B cell (primary cell): Measurements from ENCODE around the gene PLD5. TPM values are rescaled to one million over a fixed set of nuclear protein-coding genes. Genes with fewer than 3 reads are reported as not detected.

Experiments
- ATAC-seq: fragments of 200-7000 bp; cut with Tn5 transposase; one replicate; pipeline ENCODE4 v1.10.0; 2021; ENCODE audit warnings: low read depth, mild to moderate bottlenecking, moderate number of reproducible peaks, moderate library complexity
- CTCF ChIA-PET: fragments of 350-600 bp; sonication (Branson Sonifier 250); formaldehyde crosslinking; loops from one replicate; lab custom pipeline; 2021; ENCODE audit warnings: antibody characterized with exemption, inconsistent platforms; lab: Charles Lee
- POLR2A ChIA-PET: fragments of 350-600 bp; sonication (Branson Sonifier 250); formaldehyde crosslinking; loops from one replicate; lab custom pipeline; 2021; ENCODE audit warnings: antibody characterized with exemption; lab: Charles Lee
- DNase-seq: peaks from one replicate; pipeline ENCODE4 v3.0.0; 2013
- H2AFZ ChIP-seq: 2 replicates; pipeline ENCODE4 v1.6.1; 2012; ENCODE audit warnings: mild to moderate bottlenecking, low read depth, low read length; ENCODE audit not compliant: insufficient read depth, poor library complexity, severe bottlenecking
- H3K27ac ChIP-seq, 2 donors: 1 replicate in 1 of 2; 2 replicates in 1 of 2; pipeline ENCODE4 v1.5.1; 2012 to 2013; ENCODE audit warnings: low read length in 2 of 2, mild to moderate bottlenecking in 2 of 2, moderate library complexity in 1 of 2
- H3K27me3 ChIP-seq, 4 experiments: fragments of 200-600 bp in 1 of 4; sonication (generic) in 1 of 4; replicated peaks in 1 of 4; 1 replicate in 2 of 4; 2 replicates in 2 of 4; pipeline versions ENCODE4 v1.6.1 to v1.7.0; 2013 to 2016; ENCODE audit warnings: low read length in 3 of 4, mild to moderate bottlenecking in 2 of 4, mixed read lengths in 1 of 4, moderate library complexity in 1 of 4; ENCODE audit not compliant: insufficient read depth in 4 of 4, control insufficient read depth in 3 of 4; ENCODE audit errors: control extremely low read depth in 1 of 4
- H3K36me3 ChIP-seq, 2 experiments: replicated peaks in 1 of 2; 1 replicate in 1 of 2; 2 replicates in 1 of 2; pipeline versions ENCODE4 v1.6.1 to v1.7.1; 2013; ENCODE audit warnings: low read length in 1 of 2; ENCODE audit not compliant: insufficient read depth in 2 of 2, control insufficient read depth in 1 of 2; ENCODE audit errors: control extremely low read depth in 1 of 2, extremely low read depth in 1 of 2
- H3K4me1 ChIP-seq, 2 donors: fragments of 200-600 bp in 1 of 2; sonication (generic) in 1 of 2; 1 replicate in 1 of 2; 2 replicates in 1 of 2; pipeline versions ENCODE4 v1.5.1 to v1.6.1; 2013 to 2017; ENCODE audit warnings: low read length in 2 of 2; ENCODE audit not compliant: control insufficient read depth in 2 of 2, insufficient read depth in 2 of 2
- H3K4me2 ChIP-seq: replicated peaks from 2 replicates; pipeline ENCODE3; 2012; ENCODE audit warnings: mild to moderate bottlenecking, low read depth, low read length; ENCODE audit not compliant: poor library complexity, severe bottlenecking
- H3K4me3 ChIP-seq, 5 experiments: fragments of 200-600 bp in 1 of 5; sonication (generic) in 1 of 5; 1 replicate in 3 of 5; 2 replicates in 2 of 5; pipeline versions ENCODE4 v1.5.1 to v1.7.0; 2011 to 2016; ENCODE audit warnings: low read length in 4 of 5, mild to moderate bottlenecking in 4 of 5, low read depth in 2 of 5, control low read depth in 1 of 5, moderate library complexity in 1 of 5; ENCODE audit not compliant: insufficient read depth in 1 of 5; ENCODE audit errors: control extremely low read depth in 1 of 5, extremely low read depth in 1 of 5
- H3K79me2 ChIP-seq: fragments of 200-600 bp; sonication (generic); one replicate; pipeline ENCODE4 v1.6.0; 2016; ENCODE audit warnings: low read length; ENCODE audit not compliant: control insufficient read depth, insufficient read depth
- H3K9ac ChIP-seq: fragments of 200-600 bp; sonication (generic); 2 replicates; pipeline ENCODE4 v1.6.1; 2017; ENCODE audit warnings: mild to moderate bottlenecking, low read length, moderate library complexity
- H3K9me3 ChIP-seq, 3 donors: one replicate each; pipeline versions ENCODE4 v1.6.1 to v1.7.1; 2013; ENCODE audit warnings: low read length in 2 of 3; ENCODE audit not compliant: control insufficient read depth in 2 of 3, insufficient read depth in 1 of 3; ENCODE audit errors: control extremely low read depth in 1 of 3
- H4K20me1 ChIP-seq: 2 replicates; pipeline ENCODE4 v1.6.0; 2012; ENCODE audit warnings: mild to moderate bottlenecking, low read length; ENCODE audit not compliant: insufficient read depth, control insufficient read depth, poor library complexity, severe bottlenecking
- H3K27ac Mint-ChIP-seq: one replicate; pipeline ENCODE4 v1.8.0; 2021; ENCODE audit warnings: mixed read lengths
- H3K27me3 Mint-ChIP-seq: one replicate; pipeline ENCODE4 v1.8.0; 2021; ENCODE audit warnings: mixed read lengths
- H3K4me1 Mint-ChIP-seq: one replicate; pipeline ENCODE4 v1.8.0; 2021; ENCODE audit warnings: mixed read lengths
- H3K4me3 Mint-ChIP-seq: one replicate; pipeline ENCODE4 v1.8.0; 2021; ENCODE audit warnings: mixed read lengths
- H3K9me3 Mint-ChIP-seq: one replicate; pipeline ENCODE4 v1.8.0; 2022; ENCODE audit warnings: mixed read lengths; ENCODE audit not compliant: insufficient read depth
- EZH2 ChIP-seq: IDR thresholded peaks from 2 replicates; pipeline ENCODE4 v1.6.1; 2012; ENCODE audit warnings: borderline replicate concordance, low read depth, mild to moderate bottlenecking, moderate library complexity, low read length; ENCODE audit not compliant: insufficient read depth, poor library complexity, severe bottlenecking
- WGBS: methylation state at CpG from one replicate; pipeline ENCODE4 v1.1.5; 2013; ENCODE audit warnings: missing lambda C conversion rate; ENCODE audit not compliant: insufficient coverage; 5-methylcytosine and 5-hydroxymethylcytosine counted together
- intact Hi-C: fragments of 100-400 bp; cut with micrococcal nuclease; formaldehyde crosslinking; loops from one replicate; pipeline ENCODE4 v1.10.0; 2022
- polyA plus RNA-seq: library from polyadenylated mRNA; depleted of rRNA; stranded (reverse); fragments of >200 nt; gene quantifications from 2 replicates; pipeline ENCODE4 v1.2.3, GENCODE V29; 2012
- total RNA-seq, 2 donors: library from RNA; stranded (reverse); fragments of 120-200 nt in 1 of 2; gene quantifications; 1 replicate in 1 of 2; 2 replicates in 1 of 2; pipeline versions ENCODE4 v1.2.3 to v1.2.4, GENCODE V29; 2013 to 2022
- TF ChIP-seq, protein P1 (sequence below): fragments of 200-600 bp; IDR thresholded peaks from one replicate; pipeline ENCODE4 v1.8.0; 2022; ENCODE audit warnings: antibody characterized with exemption, mild to moderate bottlenecking

The PLD5 gene
- total and polyA plus RNA-seq, 2 donors (not counting 1 experiment from before 2014, with no cell fraction given) = 0.37 to 1.9 TPM

DNA sequence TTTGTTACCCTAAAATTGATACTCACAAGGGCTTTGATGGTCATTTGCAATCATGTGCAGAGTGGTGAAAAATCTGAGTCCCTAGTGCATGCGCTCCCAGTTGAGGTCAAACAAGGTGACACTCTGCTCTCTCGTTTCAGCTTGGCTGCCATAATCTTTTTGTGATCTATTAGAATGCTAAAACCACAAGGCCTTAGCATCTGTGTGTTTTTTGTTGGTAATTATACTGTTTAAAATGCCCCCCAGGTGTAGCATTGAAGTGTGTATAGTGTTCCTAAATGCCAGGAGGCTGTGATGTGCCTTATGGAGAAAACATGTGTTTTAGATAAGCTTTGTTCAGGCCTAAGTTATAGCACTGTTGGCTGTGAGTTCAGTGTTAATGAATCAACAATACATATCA lies 89.3 kb downstream of the PLD5 start:
- Histone ChIP-seq H3K79me2 (no peaks in the 10 kb centered on the region), H3K4me2 (no peak overlapping the region), H3K9me3 (peaks cover 0 to 7% (median 0%) of the 10 kb centered on the region in 3 donors), H3K27ac (no peak overlapping the region), H3K4me1 (no peaks in the 10 kb centered on the region), H4K20me1 (no peaks in the 10 kb centered on the region), H2AFZ (no peak overlapping the region), H3K9ac (no peak overlapping the region), H3K4me3 (no peak overlapping the region), H3K27me3 (peaks cover 0 to 7% (median 1%) of the 10 kb centered on the region in 4 experiments), H3K36me3 (no peaks in the 10 kb centered on the region)
- H3K4me3 Mint-ChIP-seq = no peak overlapping the region
- TF ChIP-seq, protein P1, sequence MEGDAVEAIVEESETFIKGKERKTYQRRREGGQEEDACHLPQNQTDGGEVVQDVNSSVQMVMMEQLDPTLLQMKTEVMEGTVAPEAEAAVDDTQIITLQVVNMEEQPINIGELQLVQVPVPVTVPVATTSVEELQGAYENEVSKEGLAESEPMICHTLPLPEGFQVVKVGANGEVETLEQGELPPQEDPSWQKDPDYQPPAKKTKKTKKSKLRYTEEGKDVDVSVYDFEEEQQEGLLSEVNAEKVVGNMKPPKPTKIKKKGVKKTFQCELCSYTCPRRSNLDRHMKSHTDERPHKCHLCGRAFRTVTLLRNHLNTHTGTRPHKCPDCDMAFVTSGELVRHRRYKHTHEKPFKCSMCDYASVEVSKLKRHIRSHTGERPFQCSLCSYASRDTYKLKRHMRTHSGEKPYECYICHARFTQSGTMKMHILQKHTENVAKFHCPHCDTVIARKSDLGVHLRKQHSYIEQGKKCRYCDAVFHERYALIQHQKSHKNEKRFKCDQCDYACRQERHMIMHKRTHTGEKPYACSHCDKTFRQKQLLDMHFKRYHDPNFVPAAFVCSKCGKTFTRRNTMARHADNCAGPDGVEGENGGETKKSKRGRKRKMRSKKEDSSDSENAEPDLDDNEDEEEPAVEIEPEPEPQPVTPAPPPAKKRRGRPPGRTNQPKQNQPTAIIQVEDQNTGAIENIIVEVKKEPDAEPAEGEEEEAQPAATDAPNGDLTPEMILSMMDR = no peak
- no peak for TF ChIP-seq EZH2
- ATAC-seq (no peak), DNase-seq (no peak)
- H3K4me1 Mint-ChIP-seq = no peaks in the 10 kb centered on the region
- WGBS = 75% methylated on average over 2 of the region's 2 CpGs
- H3K27ac Mint-ChIP-seq = no peak overlapping the region
- H3K27me3 Mint-ChIP-seq = peaks cover 14% of the 10 kb centered on the region
- peaks cover 4% of the 10 kb centered on the region for H3K9me3 Mint-ChIP-seq
- ChIA-PET POLR2A (no interaction called here), CTCF (no interaction called here)
- intact Hi-C loops = no loop called here

DNA sequence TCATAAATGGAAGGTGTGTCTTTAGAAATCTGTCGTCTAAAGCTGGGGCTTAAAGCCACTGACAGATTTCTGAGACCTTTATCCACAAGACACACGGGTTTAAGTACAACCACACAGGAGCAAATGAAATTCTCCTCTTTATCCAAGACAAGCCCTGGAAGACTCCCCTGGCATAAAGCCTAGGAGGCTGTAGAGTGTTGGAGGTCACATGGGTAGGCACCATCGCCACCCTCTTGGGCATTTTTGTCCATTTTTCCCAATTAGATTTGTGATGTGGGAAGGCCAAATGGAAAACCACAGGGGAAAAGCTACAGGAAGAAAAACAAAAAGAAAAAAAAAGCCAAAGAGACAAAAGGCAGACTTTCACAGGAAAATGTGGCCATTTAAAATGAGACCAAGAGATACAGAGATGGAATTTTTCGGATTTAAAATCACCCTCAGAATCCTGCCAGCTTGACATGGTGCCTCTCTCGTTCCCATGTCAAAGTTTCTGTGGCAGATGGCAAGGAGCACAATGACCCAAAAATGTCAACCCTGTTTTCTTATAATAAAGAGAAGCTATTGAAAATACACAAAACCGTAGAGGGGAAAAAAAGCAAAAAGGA lies 91.9 kb downstream of the PLD5 start:
- WGBS = 70% methylated on average over 2 of the region's 6 CpGs
- ATAC-seq (no peak), DNase-seq (no peak)
- no peak overlapping the region for H3K4me2 ChIP-seq
- peaks cover 5% of the 10 kb centered on the region for H3K9me3 Mint-ChIP-seq
- H3K9ac ChIP-seq = no peak overlapping the region
- no peak overlapping the region for H3K27ac ChIP-seq
- no peaks in the 10 kb centered on the region for H3K4me1 Mint-ChIP-seq
- H3K9me3 ChIP-seq = peaks cover 0 to 9% (median 0%) of the 10 kb centered on the region in 3 donors
- intact Hi-C loops = no loop called here
- peaks cover 0 to 8% (median 1%) of the 10 kb centered on the region in 4 experiments for H3K27me3 ChIP-seq
- no peaks in the 10 kb centered on the region for H3K79me2 ChIP-seq
- no peaks in the 10 kb centered on the region for H3K36me3 ChIP-seq
- peaks cover 14% of the 10 kb centered on the region for H3K27me3 Mint-ChIP-seq
- no peak overlapping the region for H3K4me3 ChIP-seq
- no peaks in the 10 kb centered on the region for H4K20me1 ChIP-seq
- no peak for TF ChIP-seq EZH2
- TF ChIP-seq, protein P1 = no peak
- H3K4me1 ChIP-seq = no peaks in the 10 kb centered on the region
- no peak overlapping the region for H3K4me3 Mint-ChIP-seq
- CTCF ChIA-PET = no interaction called here
- POLR2A ChIA-PET = no interaction called here
- H2AFZ ChIP-seq = no peak overlapping the region
- no peak overlapping the region for H3K27ac Mint-ChIP-seq
